MM.1S (cell line): ENCODE data around the gene HARS1.

Experiments used
- EZH2phosphoT487 ChIP-seq: fragments of 300-600 bp; sonication (generic); IDR thresholded peaks from 2 replicates; pipeline ENCODE4 v1.6.1; 2018; ENCODE audit warnings: antibody characterized with exemption, low read length
- TF ChIP-seq, protein P1 (sequence below): fragments of 300-600 bp; sonication (generic); IDR thresholded peaks from 2 replicates; pipeline ENCODE4 v1.5.1; 2016; ENCODE audit warnings: antibody characterized with exemption, low read length, mixed read lengths

DNA sequence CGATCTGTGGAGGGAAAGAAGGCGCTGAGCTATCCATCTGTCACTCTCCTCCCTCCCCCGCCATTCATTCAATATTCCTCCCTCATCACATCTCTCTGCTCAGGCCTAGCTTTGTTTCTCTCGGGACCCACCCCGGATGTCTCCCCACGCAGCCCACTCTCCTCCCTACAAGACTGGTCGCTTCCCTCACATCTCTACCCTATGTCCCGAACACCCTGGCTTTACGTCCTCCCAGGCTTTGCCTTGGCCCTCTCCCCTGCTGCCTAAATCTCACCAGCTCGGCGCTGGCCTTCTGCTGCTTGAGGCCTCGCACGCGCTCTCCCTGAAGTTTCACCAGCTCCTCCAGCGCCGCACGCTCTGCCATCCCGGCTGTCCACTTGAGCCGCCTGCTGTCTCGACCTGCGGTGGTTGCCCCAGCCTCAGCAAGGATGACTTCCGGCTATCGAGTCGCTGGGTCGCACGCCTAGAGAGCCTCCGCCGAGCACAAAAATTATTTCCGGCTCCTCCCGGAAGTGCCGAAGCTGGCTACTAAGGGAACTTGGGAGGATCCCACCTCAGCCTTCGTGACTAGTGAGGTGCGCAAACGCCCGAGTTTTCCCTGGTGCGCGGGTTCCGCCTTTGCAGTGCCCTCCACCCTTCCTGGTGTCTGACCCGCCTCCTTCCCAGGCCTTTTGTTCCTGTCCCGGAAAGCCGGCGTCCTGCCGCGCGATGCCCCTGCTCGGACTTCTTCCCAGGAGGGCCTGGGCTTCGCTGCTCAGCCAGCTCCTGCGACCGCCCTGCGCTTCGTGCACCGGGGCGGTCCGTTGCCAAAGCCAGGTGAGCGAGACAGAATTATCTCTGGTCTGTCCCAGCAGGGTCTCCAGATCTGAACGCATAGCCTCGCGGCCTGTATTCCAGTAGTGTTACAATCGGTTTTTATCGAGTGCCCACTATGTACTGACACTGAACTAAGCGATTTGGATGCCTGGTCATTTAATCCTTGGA lies at the start of gene HARS1, which contains the start of gene HARS2:
- no peak for TF ChIP-seq EZH2phosphoT487
- TF ChIP-seq, protein P1, sequence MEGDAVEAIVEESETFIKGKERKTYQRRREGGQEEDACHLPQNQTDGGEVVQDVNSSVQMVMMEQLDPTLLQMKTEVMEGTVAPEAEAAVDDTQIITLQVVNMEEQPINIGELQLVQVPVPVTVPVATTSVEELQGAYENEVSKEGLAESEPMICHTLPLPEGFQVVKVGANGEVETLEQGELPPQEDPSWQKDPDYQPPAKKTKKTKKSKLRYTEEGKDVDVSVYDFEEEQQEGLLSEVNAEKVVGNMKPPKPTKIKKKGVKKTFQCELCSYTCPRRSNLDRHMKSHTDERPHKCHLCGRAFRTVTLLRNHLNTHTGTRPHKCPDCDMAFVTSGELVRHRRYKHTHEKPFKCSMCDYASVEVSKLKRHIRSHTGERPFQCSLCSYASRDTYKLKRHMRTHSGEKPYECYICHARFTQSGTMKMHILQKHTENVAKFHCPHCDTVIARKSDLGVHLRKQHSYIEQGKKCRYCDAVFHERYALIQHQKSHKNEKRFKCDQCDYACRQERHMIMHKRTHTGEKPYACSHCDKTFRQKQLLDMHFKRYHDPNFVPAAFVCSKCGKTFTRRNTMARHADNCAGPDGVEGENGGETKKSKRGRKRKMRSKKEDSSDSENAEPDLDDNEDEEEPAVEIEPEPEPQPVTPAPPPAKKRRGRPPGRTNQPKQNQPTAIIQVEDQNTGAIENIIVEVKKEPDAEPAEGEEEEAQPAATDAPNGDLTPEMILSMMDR = no peak
